SIG-M5 (cell line): ENCODE results near the gene CETP.
"Not testable (repeated sequence)": the region's sequence is repeated elsewhere in the genome, so short reads cannot be mapped to it uniquely, and the experiment has no call there.

ENCODE experiments used
- DNase-seq: peaks from one replicate; lab custom pipeline; 2025; lab: John Stamatoyannopoulos, UW

CETP gene

GRCh38 chr16:56956076-56956475, 5.7 kb upstream of the CETP start:
- DNase-seq = no peak

- no peak for DNase-seq
These were observed 5.0 kb upstream of the CETP start for GRCh38 chr16:56956756-56957155.

- no peak for DNase-seq
These were observed 969 bp upstream of the CETP start for GRCh38 chr16:56960681-56961281.

GRCh38 chr16:56961386-56961785, 364 bp upstream of the CETP start:
- no peak for DNase-seq

- DNase-seq = no peak
These were observed 2.7 kb downstream of the CETP start for GRCh38 chr16:56964243-56965148.

- DNase-seq = no peak
These were observed 3.7 kb downstream of the CETP start for GRCh38 chr16:56965149-56966092.

GRCh38 chr16:56966093-56966475, 4.3 kb downstream of the CETP start:
- no peak for DNase-seq

GRCh38 chr16:56967733-56968132, 6.0 kb downstream of the CETP start:
- DNase-seq = no peak

GRCh38 chr16:56969769-56970168, 8.0 kb downstream of the CETP start:
- DNase-seq = no peak

- no peak for DNase-seq
These were observed 9.4 kb downstream of the CETP start for GRCh38 chr16:56970934-56971767.

- DNase-seq = no peak
These were observed 10.0 kb downstream of the CETP start for GRCh38 chr16:56971768-56972043.

- DNase-seq = no peak
These were observed 10.9 kb downstream of the CETP start for GRCh38 chr16:56972403-56973293.

GRCh38 chr16:56973294-56973689, 11.5 kb downstream of the CETP start:
- no peak for DNase-seq

- DNase-seq = not testable (repeated sequence)
These were observed 12.1 kb downstream of the CETP start for GRCh38 chr16:56973899-56974298.

- DNase-seq = no peak
These were observed 13.0 kb downstream of the CETP start for GRCh38 chr16:56974549-56975300.

GRCh38 chr16:56975714-56976113, 14.0 kb downstream of the CETP start:
- no peak for DNase-seq

GRCh38 chr16:56977216-56977615, 15.5 kb downstream of the CETP start:
- DNase-seq = no peak

- no peak for DNase-seq
These were observed 16.2 kb downstream of the CETP start for GRCh38 chr16:56977823-56978430.

- no peak for DNase-seq
These were observed 18.4 kb downstream of the CETP start for GRCh38 chr16:56980201-56980535.
